ENCODE results near the gene BPIFB1.

Gene BPIFB1

GRCh38 chr20:33320006-33320405, 37.0 kb downstream of the BPIFB1 start:
- Histone ChIP-seq H3K27me3 (ENCODE audit: insufficient read depth, poor library complexity, severe bottlenecking) (no peaks in the 10 kb centered on the region), H3K4me3 (replicated peaks; ENCODE audit: insufficient read depth, low read length) (no peak overlapping the region), H3K27ac (replicated peaks) (no peak overlapping the region)
- TF ChIP-seq, protein P1, sequence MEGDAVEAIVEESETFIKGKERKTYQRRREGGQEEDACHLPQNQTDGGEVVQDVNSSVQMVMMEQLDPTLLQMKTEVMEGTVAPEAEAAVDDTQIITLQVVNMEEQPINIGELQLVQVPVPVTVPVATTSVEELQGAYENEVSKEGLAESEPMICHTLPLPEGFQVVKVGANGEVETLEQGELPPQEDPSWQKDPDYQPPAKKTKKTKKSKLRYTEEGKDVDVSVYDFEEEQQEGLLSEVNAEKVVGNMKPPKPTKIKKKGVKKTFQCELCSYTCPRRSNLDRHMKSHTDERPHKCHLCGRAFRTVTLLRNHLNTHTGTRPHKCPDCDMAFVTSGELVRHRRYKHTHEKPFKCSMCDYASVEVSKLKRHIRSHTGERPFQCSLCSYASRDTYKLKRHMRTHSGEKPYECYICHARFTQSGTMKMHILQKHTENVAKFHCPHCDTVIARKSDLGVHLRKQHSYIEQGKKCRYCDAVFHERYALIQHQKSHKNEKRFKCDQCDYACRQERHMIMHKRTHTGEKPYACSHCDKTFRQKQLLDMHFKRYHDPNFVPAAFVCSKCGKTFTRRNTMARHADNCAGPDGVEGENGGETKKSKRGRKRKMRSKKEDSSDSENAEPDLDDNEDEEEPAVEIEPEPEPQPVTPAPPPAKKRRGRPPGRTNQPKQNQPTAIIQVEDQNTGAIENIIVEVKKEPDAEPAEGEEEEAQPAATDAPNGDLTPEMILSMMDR (IDR thresholded peaks at IDR 0.05; ENCODE audit: insufficient read depth, low read length): no peak
- TF ChIP-seq, protein P2, sequence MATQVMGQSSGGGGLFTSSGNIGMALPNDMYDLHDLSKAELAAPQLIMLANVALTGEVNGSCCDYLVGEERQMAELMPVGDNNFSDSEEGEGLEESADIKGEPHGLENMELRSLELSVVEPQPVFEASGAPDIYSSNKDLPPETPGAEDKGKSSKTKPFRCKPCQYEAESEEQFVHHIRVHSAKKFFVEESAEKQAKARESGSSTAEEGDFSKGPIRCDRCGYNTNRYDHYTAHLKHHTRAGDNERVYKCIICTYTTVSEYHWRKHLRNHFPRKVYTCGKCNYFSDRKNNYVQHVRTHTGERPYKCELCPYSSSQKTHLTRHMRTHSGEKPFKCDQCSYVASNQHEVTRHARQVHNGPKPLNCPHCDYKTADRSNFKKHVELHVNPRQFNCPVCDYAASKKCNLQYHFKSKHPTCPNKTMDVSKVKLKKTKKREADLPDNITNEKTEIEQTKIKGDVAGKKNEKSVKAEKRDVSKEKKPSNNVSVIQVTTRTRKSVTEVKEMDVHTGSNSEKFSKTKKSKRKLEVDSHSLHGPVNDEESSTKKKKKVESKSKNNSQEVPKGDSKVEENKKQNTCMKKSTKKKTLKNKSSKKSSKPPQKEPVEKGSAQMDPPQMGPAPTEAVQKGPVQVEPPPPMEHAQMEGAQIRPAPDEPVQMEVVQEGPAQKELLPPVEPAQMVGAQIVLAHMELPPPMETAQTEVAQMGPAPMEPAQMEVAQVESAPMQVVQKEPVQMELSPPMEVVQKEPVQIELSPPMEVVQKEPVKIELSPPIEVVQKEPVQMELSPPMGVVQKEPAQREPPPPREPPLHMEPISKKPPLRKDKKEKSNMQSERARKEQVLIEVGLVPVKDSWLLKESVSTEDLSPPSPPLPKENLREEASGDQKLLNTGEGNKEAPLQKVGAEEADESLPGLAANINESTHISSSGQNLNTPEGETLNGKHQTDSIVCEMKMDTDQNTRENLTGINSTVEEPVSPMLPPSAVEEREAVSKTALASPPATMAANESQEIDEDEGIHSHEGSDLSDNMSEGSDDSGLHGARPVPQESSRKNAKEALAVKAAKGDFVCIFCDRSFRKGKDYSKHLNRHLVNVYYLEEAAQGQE (IDR thresholded peaks at IDR 0.05; ENCODE audit: insufficient replicate concordance, low read depth): no peak
- TF ChIP-seq SPI1 (IDR thresholded peaks at IDR 0.05; ENCODE audit: borderline replicate concordance, low read depth): no peak
- no peak for TF ChIP-seq POLR2AphosphoS5 (IDR thresholded peaks at IDR 0.05; ENCODE audit: low read depth)
- TF ChIP-seq GABPA (IDR thresholded peaks at IDR 0.05; ENCODE audit: low read depth): no peak
- no peak for DNase-seq (ENCODE audit: low read depth in 1 of 2, low spot score in 1 of 2)

GRCh38 chr20:33322456-33322855, 39.4 kb downstream of the BPIFB1 start:
- Histone ChIP-seq H3K27ac (replicated peaks) (no peak overlapping the region), H3K27me3 (ENCODE audit: insufficient read depth, poor library complexity, severe bottlenecking) (no peaks in the 10 kb centered on the region), H3K4me3 (replicated peaks; ENCODE audit: insufficient read depth, low read length) (no peak overlapping the region)
- TF ChIP-seq GABPA (IDR thresholded peaks at IDR 0.05; ENCODE audit: low read depth) (no peak), SPI1 (IDR thresholded peaks at IDR 0.05; ENCODE audit: borderline replicate concordance, low read depth) (no peak)
- no peak for DNase-seq (ENCODE audit: low read depth in 1 of 2, low spot score in 1 of 2)

DNA sequence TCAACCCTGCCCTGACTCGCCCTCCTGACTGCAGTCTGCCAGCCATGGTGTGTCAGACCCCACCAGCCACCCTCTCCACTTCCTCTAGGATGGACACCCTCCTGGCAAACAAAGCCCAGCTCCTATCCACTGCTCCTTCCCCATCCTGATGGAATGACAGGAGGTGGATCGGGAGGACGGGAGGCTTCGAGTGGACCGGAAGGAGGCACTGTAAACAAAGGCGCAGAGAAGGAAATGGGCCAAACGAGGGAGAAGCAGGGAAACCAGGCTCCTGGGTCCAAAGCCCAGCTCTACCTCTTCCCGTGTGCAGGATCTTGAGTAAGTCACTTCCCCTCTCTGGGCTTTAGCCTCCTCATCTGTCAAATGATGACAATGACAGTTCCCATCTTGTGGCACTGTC, 40.2 kb downstream of the BPIFB1 start:
- no peak for TF ChIP-seq GABPA (IDR thresholded peaks at IDR 0.05; ENCODE audit: low read depth)
- TF ChIP-seq, protein P2 (IDR thresholded peaks at IDR 0.05; ENCODE audit: insufficient replicate concordance, low read depth): no peak
- no peak for TF ChIP-seq POLR2AphosphoS5 (IDR thresholded peaks at IDR 0.05; ENCODE audit: low read depth)
- TF ChIP-seq SPI1 (IDR thresholded peaks at IDR 0.05; ENCODE audit: borderline replicate concordance, low read depth): no peak; the same call in 1 of the 2 replicates
- TF ChIP-seq, protein P1 (IDR thresholded peaks at IDR 0.05; ENCODE audit: insufficient read depth, low read length): no peak
- Histone ChIP-seq H3K27me3 (ENCODE audit: insufficient read depth, poor library complexity, severe bottlenecking) (no peaks in the 10 kb centered on the region), H3K4me3 (replicated peaks; ENCODE audit: insufficient read depth, low read length) (no peak overlapping the region), H3K27ac (replicated peaks) (no peak overlapping the region)
- DNase-seq (ENCODE audit: low read depth in 1 of 2, low spot score in 1 of 2): no peak

DNA sequence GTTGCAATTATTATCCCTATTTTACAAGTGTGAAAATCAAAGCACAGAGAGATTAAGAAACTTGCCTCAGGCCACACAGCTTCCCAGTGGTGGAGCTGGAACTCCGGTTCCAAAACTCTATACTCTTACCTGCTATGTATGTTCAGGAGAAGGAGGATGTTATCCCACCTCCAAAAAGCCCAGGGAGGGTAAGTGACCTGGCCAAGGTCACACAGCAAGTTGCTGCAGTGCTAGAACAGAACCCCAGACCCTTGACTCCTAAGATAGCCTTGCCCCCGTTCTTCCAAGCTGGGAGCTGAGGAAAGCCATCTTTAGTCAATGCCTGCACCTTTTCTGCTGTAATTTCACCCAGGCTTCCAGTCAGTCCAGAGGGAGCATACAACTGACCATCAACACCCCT, 42.3 kb downstream of the BPIFB1 start:
- no peak for DNase-seq (ENCODE audit: low read depth in 1 of 2, low spot score in 1 of 2)
- Histone ChIP-seq H3K27ac (replicated peaks) (no peak overlapping the region), H3K27me3 (ENCODE audit: insufficient read depth, poor library complexity, severe bottlenecking) (no peaks in the 10 kb centered on the region), H3K4me3 (replicated peaks; ENCODE audit: insufficient read depth, low read length) (no peak overlapping the region)
- TF ChIP-seq, protein P1 (IDR thresholded peaks at IDR 0.05; ENCODE audit: insufficient read depth, low read length): no peak
- TF ChIP-seq POLR2AphosphoS5 (IDR thresholded peaks at IDR 0.05; ENCODE audit: low read depth): no peak
- no peak for TF ChIP-seq SPI1 (IDR thresholded peaks at IDR 0.05; ENCODE audit: borderline replicate concordance, low read depth)
- TF ChIP-seq, protein P2 (IDR thresholded peaks at IDR 0.05; ENCODE audit: insufficient replicate concordance, low read depth): no peak
- TF ChIP-seq GABPA (IDR thresholded peaks at IDR 0.05; ENCODE audit: low read depth): no peak

Data from HL-60 (cell line).